BLaER1 (cell line): ENCODE results near the gene CARMIL3.
A peak's percentile ranks its signal among the peaks of the same experiment; 100 is the strongest.

ENCODE experiments used
- H3K27ac ChIP-seq: shearing (Covaris generic); formaldehyde crosslinking; 2 replicates; pipeline ENCODE4 v1.8.1; 2022
- H3K27me3 ChIP-seq: shearing (Covaris generic); formaldehyde crosslinking; 2 replicates; pipeline ENCODE4 v1.8.1; 2022
- H3K36me3 ChIP-seq: shearing (Covaris generic); formaldehyde crosslinking; 2 replicates; pipeline ENCODE4 v1.8.1; 2022
- H3K4me1 ChIP-seq: shearing (Covaris generic); formaldehyde crosslinking; 2 replicates; pipeline ENCODE4 v1.8.1; 2022
- H3K4me2 ChIP-seq: shearing (Covaris generic); formaldehyde crosslinking; 2 replicates; pipeline ENCODE4 v1.8.1; 2022
- H3K4me3 ChIP-seq: shearing (Covaris generic); formaldehyde crosslinking; 2 replicates; pipeline ENCODE4 v1.8.1; 2022
- H3K9ac ChIP-seq: shearing (Covaris generic); formaldehyde crosslinking; 2 replicates; pipeline ENCODE4 v1.8.1; 2022
- H3K9me3 ChIP-seq: shearing (Covaris generic); formaldehyde crosslinking; 2 replicates; pipeline ENCODE4 v1.8.1; 2022
- H4K20me1 ChIP-seq: shearing (Covaris generic); formaldehyde crosslinking; 2 replicates; pipeline ENCODE4 v1.8.1; 2022
- Cebpa-rat ChIP-seq: shearing (Covaris generic); IDR thresholded peaks from 2 replicates; pipeline ENCODE4 v1.8.1; 2022

CARMIL3 gene

DNA sequence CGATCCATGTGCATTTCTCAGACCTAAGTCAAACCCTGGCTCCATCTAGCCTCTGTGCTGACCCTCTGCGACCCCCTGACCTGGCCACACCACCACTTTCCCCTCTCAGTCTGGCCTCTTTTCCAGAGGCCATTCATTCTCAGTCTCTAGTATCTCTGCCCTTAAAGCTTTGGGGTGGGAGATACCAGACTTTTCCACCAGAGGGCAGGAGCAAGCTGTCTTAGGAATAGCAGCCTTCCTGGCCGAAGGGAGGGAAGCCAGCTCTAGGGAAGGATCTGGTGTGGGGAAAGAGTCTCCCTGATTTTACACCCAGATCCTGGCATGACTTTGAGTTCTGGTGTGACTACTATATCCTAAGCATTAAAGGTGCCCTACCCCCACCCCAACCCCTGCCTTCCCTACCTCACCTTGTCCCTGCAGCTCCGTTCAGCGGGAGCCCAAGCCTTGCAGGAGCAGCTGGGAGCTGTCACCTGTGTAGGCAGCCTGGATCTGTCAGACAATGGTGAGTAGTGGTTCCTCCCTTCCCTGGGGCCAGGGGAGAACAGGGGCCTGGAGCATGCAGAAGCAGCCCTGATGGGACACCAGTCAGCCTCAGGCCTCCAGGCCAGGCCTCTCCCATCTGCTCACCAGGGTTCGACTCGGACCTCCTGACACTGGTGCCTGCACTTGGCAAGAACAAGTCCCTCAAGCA is 6.6 kb downstream of the CARMIL3 start:
- no peaks in the 10 kb centered on the region for H3K36me3 ChIP-seq
- H3K9ac ChIP-seq = no peak overlapping the region
- no peak for TF ChIP-seq Cebpa-rat
- no peak overlapping the region for H3K4me3 ChIP-seq
- H4K20me1 ChIP-seq = no peaks in the 10 kb centered on the region
- no peak overlapping the region for H3K4me2 ChIP-seq
- H3K4me1 ChIP-seq = peaks cover 10% of the 10 kb centered on the region
- no peak overlapping the region for H3K27ac ChIP-seq
- peaks cover 11% of the 10 kb centered on the region; the same call in 1 of the 2 replicates for H3K27me3 ChIP-seq
- H3K9me3 ChIP-seq = no peaks in the 10 kb centered on the region

DNA sequence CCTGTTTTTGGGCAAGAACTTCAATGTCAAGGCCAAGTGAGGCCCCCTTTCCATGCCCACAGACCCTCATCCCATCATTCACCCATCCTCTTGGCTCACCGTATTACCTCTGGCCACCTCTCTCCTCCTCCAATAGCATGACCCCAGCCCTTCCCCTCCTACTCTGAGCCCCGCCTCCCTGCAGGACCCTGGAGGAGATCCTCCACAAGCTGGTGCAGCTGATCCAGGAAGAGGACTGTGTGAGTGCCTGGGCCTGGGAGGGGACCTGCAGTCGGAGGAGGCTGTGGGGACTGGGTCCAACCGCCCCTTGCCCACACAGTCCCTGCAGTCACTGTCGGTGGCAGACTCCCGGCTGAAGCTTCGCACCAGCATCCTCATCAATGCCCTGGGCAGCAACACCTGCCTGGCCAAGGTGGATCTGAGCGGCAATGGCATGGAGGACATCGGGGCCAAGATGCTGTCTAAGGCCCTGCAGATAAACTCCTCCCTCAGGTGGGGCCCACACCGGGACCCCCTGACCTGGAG is 7.2 kb downstream of the CARMIL3 start:
- Histone ChIP-seq H3K36me3 (no peaks in the 10 kb centered on the region), H3K9ac (no peak overlapping the region), H3K4me3 (no peak overlapping the region), H3K27ac (no peak overlapping the region), H3K27me3 (peaks cover 5% of the 10 kb centered on the region; the same call in 1 of the 2 replicates), H3K4me2 (no peak overlapping the region), H3K4me1 (peaks cover 10% of the 10 kb centered on the region), H4K20me1 (no peaks in the 10 kb centered on the region), H3K9me3 (no peaks in the 10 kb centered on the region)
- no peak for TF ChIP-seq Cebpa-rat

DNA sequence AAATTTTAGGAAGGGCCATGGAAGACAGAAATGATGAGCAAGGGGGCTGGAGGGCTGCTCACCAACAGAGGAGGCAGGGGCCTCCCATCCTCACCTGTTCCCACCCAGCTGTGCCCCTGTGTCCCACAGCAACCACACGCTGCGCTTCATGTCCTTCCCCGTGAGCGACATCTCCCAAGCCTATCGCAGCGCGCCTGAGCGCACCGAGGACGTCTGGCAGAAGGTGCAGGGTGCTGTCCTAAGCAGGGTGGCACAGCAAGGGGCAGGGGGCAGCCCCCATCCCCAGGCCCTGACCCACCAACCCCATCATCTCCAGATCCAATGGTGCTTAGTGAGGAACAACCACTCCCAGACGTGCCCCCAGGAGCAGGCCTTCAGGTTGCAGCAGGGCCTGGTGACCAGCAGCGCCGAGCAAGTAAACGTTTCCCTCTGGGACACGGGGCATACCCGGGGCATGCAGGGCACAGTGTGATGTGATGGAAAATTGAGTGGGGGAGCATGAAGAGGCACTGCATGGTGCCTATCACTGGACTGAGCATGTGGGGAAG is 8.1 kb downstream of the CARMIL3 start:
- TF ChIP-seq Cebpa-rat = no peak
- Histone ChIP-seq H3K9me3 (no peaks in the 10 kb centered on the region), H4K20me1 (no peaks in the 10 kb centered on the region), H3K4me3 (no peak overlapping the region), H3K36me3 (no peaks in the 10 kb centered on the region), H3K4me1 (peaks cover 10% of the 10 kb centered on the region), H3K4me2 (no peak overlapping the region), H3K9ac (no peak overlapping the region), H3K27me3 (no peaks in the 10 kb centered on the region), H3K27ac (no peak overlapping the region)

DNA sequence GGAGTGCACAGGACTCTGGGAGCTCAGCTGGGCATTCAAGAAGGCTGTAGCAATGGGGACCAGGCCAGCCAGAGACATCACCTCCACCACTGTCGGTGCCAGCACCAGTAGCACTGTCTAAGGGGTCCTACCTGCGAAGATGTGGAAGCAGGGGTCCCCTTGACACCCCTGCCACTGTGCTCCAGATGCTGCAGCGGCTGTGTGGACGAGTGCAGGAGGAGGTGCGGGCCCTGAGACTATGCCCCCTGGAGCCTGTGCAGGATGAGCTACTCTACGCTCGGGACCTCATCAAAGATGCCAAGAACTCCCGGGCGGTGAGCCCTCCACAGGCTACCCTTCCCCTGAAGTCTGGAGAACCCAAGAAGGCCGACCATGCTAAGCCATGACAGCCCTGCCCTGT is 8.6 kb downstream of the CARMIL3 start:
- Histone ChIP-seq H3K9ac (no peak overlapping the region), H3K4me1 (peaks cover 10% of the 10 kb centered on the region), H3K27me3 (no peaks in the 10 kb centered on the region), H3K4me2 (no peak overlapping the region), H3K27ac (no peak overlapping the region), H3K4me3 (no peak overlapping the region), H3K36me3 (no peaks in the 10 kb centered on the region), H4K20me1 (no peaks in the 10 kb centered on the region), H3K9me3 (no peaks in the 10 kb centered on the region)
- TF ChIP-seq Cebpa-rat = no peak

DNA sequence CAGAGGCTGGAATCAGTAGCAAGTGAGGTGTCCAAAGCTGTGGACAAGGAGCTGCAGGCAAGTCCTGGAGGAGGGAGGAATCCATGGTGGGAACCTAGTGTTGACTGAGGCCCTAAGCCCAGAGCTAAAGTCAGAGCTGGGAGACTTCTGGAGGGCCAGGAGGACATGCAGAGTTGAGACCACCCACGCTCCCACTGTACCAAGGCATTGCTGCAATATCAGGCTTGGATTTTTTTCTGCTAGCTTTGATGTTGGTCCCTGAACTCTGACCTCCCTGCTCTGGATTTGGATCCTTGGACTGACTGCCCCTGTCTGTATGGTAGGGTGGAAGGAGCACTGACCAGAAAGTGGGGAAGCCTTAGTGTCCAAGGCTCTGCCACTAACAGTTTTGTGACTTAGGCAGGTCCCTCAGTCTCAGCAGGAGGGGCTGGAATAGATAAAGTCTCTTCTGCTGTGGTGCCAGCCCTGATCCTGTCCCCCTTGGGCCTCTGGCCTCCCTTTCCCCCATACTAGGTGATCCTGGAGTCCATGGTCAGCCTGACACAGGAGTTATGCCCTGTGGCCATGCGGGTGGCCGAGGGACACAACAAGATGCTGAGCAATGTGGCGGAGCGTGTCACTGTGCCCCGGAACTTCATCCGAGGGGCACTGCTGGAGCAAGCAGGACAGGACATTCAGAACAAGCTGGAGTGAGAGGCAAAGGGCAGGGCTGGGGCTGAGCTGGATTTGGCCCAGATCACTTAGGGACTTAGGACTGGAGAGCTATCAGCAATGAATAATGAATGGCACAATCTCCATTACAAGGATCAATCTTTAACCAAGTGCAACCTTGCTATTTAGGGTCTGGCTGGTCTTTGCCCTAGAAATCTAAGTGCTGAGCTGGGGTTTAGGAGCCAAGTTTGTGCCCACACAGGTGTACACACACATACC is 9.4 kb downstream of the CARMIL3 start:
- Histone ChIP-seq H3K9me3 (no peaks in the 10 kb centered on the region), H3K9ac (no peak overlapping the region), H3K4me2 (no peak overlapping the region), H3K4me1 (peaks cover 10% of the 10 kb centered on the region), H3K36me3 (no peaks in the 10 kb centered on the region), H3K27ac (no peak overlapping the region), H3K4me3 (no peak overlapping the region), H4K20me1 (no peaks in the 10 kb centered on the region), H3K27me3 (no peaks in the 10 kb centered on the region)
- no peak for TF ChIP-seq Cebpa-rat

DNA sequence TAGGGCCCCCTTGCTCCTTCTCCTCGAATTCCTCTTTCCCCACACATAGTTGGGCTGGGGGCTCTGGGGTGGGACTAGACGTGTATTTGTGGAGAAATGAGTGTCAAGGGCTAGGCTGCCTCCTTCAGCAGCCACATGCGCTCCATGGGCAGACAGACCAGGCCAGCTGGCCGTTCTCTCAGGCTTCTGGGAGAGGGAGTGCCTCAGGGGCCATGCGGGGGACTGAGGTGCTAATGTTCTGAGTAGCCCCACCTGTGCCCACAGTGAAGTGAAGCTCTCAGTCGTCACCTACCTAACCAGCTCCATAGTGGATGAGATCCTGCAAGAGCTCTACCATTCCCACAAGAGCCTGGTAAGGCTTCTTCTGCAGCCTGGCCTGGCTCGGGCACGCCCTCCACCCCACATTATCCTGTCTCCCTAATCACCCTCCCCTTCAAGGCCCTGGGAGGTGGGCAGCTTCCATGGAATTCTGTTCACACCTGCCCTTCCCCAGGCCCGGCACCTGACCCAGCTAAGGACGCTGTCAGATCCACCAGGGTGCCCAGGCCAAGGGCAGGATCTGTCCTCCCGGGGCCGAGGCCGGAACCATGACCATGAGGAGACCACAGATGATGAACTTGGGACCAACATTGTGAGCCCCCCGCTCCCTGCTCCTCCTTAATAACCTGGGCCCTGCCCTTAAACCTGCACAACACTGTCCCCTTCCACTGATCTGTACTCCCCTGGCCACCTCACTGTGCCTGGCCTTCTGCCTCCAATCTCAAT is 10.6 kb downstream of the CARMIL3 start:
- Histone ChIP-seq H3K36me3 (no peaks in the 10 kb centered on the region), H3K4me2 (no peak overlapping the region), H3K27me3 (no peaks in the 10 kb centered on the region), H3K4me3 (no peak overlapping the region), H4K20me1 (no peaks in the 10 kb centered on the region), H3K27ac (no peak overlapping the region), H3K9ac (no peak overlapping the region), H3K9me3 (no peaks in the 10 kb centered on the region), H3K4me1 (no peaks in the 10 kb centered on the region)
- no peak for TF ChIP-seq Cebpa-rat

DNA sequence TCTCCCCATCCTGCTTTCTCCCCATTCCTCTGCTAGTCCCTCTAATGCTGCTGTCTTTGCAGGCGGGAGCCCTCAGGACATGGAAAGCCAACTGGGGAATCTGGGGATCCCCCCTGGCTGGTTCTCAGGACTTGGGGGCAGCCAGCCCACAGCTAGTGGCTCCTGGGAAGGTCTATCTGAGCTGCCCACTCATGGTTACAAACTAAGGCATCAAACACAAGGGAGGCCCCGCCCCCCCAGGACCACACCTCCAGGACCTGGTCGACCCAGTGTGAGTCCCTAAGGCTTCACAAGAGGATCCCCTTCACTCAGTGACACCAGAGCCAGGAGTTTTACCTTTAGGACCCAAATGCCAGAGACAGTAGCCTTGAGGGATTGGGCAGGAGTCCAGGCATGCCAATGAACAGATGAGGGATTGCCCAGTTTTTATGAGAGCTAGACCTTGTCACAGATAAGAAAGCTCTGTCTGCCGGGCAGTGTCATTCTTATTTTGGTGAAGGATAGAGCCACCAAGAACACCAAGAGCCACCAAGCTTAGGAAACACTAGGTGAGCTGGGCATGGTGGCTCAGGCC is 11.5 kb downstream of the CARMIL3 start:
- H3K4me1 ChIP-seq = peaks cover 8% of the 10 kb centered on the region

DNA sequence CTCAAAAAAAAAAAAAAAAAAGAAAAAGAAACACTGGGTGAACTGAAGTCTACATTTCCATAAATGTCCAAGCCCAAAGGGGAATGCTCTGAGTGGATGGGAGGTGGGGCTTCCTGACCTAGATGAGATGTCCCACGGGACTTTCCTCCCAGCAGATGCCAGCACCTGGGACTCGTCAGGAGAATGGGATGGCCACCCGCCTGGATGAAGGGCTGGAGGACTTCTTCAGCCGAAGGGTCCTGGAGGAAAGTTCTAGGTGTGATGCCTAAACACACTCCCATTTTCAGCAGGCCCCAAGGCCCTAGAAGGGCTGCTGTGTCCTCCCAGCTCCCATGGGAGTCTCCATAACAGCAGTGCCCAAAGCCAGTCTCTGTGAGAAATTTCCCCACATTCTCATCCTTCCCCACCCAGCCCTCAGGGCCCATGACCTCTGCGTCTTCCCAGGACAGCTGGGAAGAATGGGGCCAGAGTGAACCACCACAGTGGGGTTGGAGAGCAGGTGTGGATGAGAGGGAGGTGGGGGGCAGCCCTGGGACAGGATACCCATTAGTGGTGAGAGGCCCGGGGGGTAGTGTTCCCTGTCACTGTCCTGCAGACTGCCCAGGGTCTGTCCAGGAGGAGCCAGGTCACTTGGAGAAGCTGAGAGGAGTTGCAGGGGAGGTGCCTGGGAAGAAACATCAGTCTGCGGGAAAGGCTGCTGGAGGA is 12.4 kb downstream of the CARMIL3 start:
- Histone ChIP-seq H3K9me3 (no peaks in the 10 kb centered on the region), H3K4me1 (peaks cover 17% of the 10 kb centered on the region), H3K4me2 (0 out of 2 replicates have a peak overlapping the region, but pooled peaks have one; percentile 14), H3K4me3 (no peak overlapping the region), H3K36me3 (no peaks in the 10 kb centered on the region), H4K20me1 (no peaks in the 10 kb centered on the region), H3K27ac (no peak overlapping the region), H3K9ac (no peak overlapping the region), H3K27me3 (no peaks in the 10 kb centered on the region)
- TF ChIP-seq Cebpa-rat = no peak

More for the DNA sequence above, 11.5 kb downstream of the CARMIL3 start:
- Histone ChIP-seq H3K27me3 (no peaks in the 10 kb centered on the region), H3K36me3 (no peaks in the 10 kb centered on the region), H3K9ac (no peak overlapping the region), H4K20me1 (no peaks in the 10 kb centered on the region), H3K4me2 (no peak overlapping the region), H3K27ac (no peak overlapping the region), H3K4me3 (no peak overlapping the region), H3K9me3 (no peaks in the 10 kb centered on the region)
- TF ChIP-seq Cebpa-rat = no peak
